Vagina (tissue), 2 donors: ENCODE results near the gene ANKRD53. TPM values are rescaled to one million over a fixed set of nuclear protein-coding genes. Genes with fewer than 3 reads are reported as not detected.
"Not testable (repeated sequence)": the region's sequence is repeated elsewhere in the genome, so short reads cannot be mapped to it uniquely, and the experiment has no call there.

Experiments used
- DNase-seq, 2 donors: peaks; one replicate each; pipeline ENCODE4 v3.0.0-alpha.2; 2017; ENCODE audit errors: extremely low spot score in 2 of 2
- H3K27ac ChIP-seq: fragments of 200-600 bp; sonication (generic); one replicate; pipeline ENCODE4 v1.5.1; 2019
- H3K27me3 ChIP-seq: fragments of 200-600 bp; sonication (generic); one replicate; pipeline ENCODE4 v1.5.1; 2019
- H3K36me3 ChIP-seq, 2 donors: fragments of 200-600 bp; sonication (generic); one replicate each; pipeline ENCODE4 v1.5.1; 2017 to 2019
- H3K4me1 ChIP-seq: fragments of 200-600 bp; sonication (generic); one replicate; pipeline ENCODE4 v1.5.1; 2019
- H3K4me3 ChIP-seq, 2 donors: fragments of 200-600 bp; sonication (generic); 1 replicate in 1 of 2; 2 replicates in 1 of 2; pipeline ENCODE4 v1.5.1; 2016 to 2019
- H3K9me3 ChIP-seq: fragments of 200-600 bp; sonication (generic); one replicate; pipeline ENCODE4 v1.5.1; 2019
- POLR2A ChIP-seq, 2 donors: fragments of 450-650 bp; IDR thresholded peaks; one replicate each; pipeline ENCODE4 v1.6.1; 2017; ENCODE audit warnings: antibody characterized with exemption in 2 of 2, mild to moderate bottlenecking in 2 of 2, moderate library complexity in 2 of 2
- POLR2AphosphoS5 ChIP-seq, 2 donors: sonication (generic); formaldehyde crosslinking; IDR thresholded peaks; one replicate each; pipeline ENCODE4 v1.9.0; 2017; ENCODE audit warnings: antibody characterized with exemption in 2 of 2, mild to moderate bottlenecking in 2 of 2, low read depth in 1 of 2; ENCODE audit not compliant: insufficient read depth in 1 of 2
- intact Hi-C: fragments of 100-400 bp; cut with DNase I; formaldehyde crosslinking; loops from one replicate; pipeline ENCODE4 v1.15.1; 2023
- total RNA-seq: library from RNA; depleted of rRNA; stranded (reverse); fragments of >200 nt; gene quantifications from one replicate; pipeline ENCODE4 v1.2.3, GENCODE V29; 2016
- TF ChIP-seq, protein P1 (sequence below), 3 experiments: fragments of 450-650 bp in 2 of 3; fragments of 200-600 bp in 1 of 3; sonication (generic) in 1 of 3; IDR thresholded peaks; one replicate each; pipeline ENCODE4 v1.5.1; 2017 to 2019; ENCODE audit warnings: antibody characterized with exemption in 3 of 3, mild to moderate bottlenecking in 2 of 3, moderate library complexity in 2 of 3

The ANKRD53 gene
- total RNA-seq, 1 donor from 2014 or later, result 4.9 TPM

DNA sequence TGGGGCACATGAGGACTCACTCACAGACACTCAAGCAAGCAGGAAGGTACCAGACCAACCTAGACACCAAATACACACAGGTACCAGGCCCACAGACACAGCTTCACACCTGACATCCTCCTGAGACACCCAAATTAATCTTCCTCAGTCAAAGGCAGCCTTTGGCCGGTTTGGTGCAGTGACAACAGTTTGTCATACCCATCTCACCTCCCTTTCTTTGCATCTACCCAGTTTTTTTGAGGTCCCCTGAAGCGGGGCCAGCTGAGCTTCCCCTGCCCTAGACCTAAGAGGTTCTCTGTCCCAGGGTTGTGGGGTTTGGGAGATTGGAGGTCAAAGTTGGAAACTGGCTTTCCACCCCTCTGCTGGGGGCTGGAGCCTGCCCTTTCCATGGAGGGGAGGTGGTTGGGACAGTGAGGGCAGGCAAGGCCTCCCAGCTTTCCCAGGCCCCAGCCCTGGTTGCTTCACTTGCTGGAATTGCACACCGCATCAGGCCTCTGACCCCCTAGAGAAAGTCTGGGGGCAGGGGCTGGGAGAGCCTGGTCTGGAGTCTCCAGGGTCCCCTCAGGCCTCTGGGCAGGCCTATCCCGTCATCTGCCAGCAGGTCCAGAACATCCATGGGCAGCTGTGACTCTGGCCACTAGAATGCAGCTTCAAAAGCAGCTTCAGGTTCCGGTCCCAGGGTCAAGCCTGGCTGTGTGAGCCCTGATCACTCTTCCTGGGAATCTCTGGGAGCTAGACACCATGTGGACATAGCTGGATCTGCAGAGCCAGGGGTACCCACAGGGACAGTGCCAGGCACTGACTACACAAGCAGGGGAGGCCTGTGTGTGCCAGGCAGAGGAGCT is 28.7 kb downstream of the ANKRD53 start:
- no peaks in the 10 kb centered on the region for H3K27me3 ChIP-seq
- no peak overlapping the region for H3K27ac ChIP-seq
- no peaks in the 10 kb centered on the region for H3K36me3 ChIP-seq
- no peak for DNase-seq
- no peak overlapping the region for H3K4me3 ChIP-seq
- intact Hi-C loops, result no loop called here
- no peaks in the 10 kb centered on the region for H3K9me3 ChIP-seq
- H3K4me1 ChIP-seq, result no peaks in the 10 kb centered on the region
- TF ChIP-seq POLR2A (IDR thresholded peaks at IDR 0.05) (no peak), POLR2AphosphoS5 (IDR thresholded peaks at IDR 0.05; ENCODE audit: insufficient read depth in 1 of 2, low read depth in 1 of 2) (no peak)
- TF ChIP-seq, protein P1, sequence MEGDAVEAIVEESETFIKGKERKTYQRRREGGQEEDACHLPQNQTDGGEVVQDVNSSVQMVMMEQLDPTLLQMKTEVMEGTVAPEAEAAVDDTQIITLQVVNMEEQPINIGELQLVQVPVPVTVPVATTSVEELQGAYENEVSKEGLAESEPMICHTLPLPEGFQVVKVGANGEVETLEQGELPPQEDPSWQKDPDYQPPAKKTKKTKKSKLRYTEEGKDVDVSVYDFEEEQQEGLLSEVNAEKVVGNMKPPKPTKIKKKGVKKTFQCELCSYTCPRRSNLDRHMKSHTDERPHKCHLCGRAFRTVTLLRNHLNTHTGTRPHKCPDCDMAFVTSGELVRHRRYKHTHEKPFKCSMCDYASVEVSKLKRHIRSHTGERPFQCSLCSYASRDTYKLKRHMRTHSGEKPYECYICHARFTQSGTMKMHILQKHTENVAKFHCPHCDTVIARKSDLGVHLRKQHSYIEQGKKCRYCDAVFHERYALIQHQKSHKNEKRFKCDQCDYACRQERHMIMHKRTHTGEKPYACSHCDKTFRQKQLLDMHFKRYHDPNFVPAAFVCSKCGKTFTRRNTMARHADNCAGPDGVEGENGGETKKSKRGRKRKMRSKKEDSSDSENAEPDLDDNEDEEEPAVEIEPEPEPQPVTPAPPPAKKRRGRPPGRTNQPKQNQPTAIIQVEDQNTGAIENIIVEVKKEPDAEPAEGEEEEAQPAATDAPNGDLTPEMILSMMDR (IDR thresholded peaks at IDR 0.05), result no peak

DNA sequence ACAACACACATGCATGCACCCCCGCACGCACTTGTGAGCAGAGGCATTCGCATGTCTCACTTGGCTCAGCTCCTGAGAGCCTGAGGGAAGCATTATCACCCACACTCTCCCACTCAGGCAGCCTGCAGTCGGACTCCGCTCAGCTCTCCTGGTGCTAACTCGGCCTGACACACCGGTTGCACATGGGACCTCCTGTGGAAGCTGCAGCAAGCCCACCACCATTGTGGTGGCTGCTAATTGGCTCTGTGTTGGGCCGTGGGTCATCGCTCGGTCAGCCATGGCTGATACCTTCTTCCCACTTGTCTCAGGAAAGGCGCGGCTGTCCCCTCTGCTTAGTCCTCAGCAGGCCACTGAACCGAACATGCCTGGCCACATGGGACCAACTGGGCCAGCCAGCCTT is 29.9 kb downstream of the ANKRD53 start:
- H3K27me3 ChIP-seq, result no peaks in the 10 kb centered on the region
- H3K27ac ChIP-seq, result no peak overlapping the region
- no peaks in the 10 kb centered on the region for H3K9me3 ChIP-seq
- no peaks in the 10 kb centered on the region for H3K36me3 ChIP-seq
- TF ChIP-seq POLR2A (IDR thresholded peaks at IDR 0.05) (no peak), POLR2AphosphoS5 (IDR thresholded peaks at IDR 0.05; ENCODE audit: insufficient read depth in 1 of 2, low read depth in 1 of 2) (no peak)
- TF ChIP-seq, protein P1 (IDR thresholded peaks at IDR 0.05), result no peak
- no peak overlapping the region for H3K4me3 ChIP-seq
- no peaks in the 10 kb centered on the region for H3K4me1 ChIP-seq
- intact Hi-C loops, result no loop called here
- DNase-seq, result no peak

DNA sequence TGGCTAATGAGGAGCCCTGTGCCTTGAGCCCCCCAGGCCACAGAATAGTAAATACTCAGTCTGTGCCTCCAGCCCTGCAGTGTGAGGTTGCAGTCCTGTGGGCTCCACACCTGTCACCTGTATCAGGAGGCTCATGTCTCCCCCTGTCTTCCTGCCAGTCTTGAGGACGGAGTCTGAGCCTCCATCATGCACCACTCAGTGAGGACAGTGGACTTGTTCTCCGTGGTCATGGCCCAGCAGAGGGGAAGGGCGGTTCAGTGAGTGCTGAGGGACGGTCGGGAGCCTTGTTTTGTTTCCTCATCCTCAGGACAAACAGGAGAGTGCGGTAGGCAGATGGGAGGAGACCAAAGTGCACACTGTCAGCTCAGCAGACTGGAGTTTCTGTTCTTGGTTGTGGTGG is 33.4 kb downstream of the ANKRD53 start:
- H3K9me3 ChIP-seq, H3K36me3 ChIP-seq, DNase-seq, H3K27me3 ChIP-seq, intact Hi-C loops, H3K27ac ChIP-seq, H3K4me1 ChIP-seq, H3K4me3 ChIP-seq: not testable (repeated sequence)

DNA sequence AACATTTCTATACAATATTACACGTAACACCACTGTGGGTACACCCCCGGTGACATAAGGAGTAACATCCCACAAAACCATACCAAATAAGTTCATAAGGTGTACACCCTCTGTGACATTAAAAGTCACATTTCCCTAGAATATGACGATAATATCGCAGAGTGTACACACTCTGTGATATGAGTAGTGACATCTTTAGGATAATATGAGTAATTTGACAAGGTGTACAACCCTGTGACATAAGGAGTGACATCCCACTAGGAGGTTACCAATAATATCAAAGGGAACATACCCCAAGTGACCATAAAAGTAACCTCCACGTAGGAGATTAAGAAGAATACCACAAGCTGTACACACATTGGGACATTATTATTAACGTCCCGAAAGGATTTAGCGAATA is 40.2 kb downstream of the ANKRD53 start:
- TF ChIP-seq POLR2A (IDR thresholded peaks at IDR 0.05) (no peak), POLR2AphosphoS5 (IDR thresholded peaks at IDR 0.05; ENCODE audit: insufficient read depth in 1 of 2, low read depth in 1 of 2) (no peak)
- TF ChIP-seq, protein P1 (IDR thresholded peaks at IDR 0.05), result no peak
- Histone ChIP-seq H3K4me1 (no peaks in the 10 kb centered on the region), H3K27ac (no peak overlapping the region), H3K4me3 (no peak overlapping the region), H3K9me3 (no peaks in the 10 kb centered on the region), H3K36me3 (no peaks in the 10 kb centered on the region), H3K27me3 (no peaks in the 10 kb centered on the region)
- intact Hi-C loops, result no loop called here
- no peak for DNase-seq

DNA sequence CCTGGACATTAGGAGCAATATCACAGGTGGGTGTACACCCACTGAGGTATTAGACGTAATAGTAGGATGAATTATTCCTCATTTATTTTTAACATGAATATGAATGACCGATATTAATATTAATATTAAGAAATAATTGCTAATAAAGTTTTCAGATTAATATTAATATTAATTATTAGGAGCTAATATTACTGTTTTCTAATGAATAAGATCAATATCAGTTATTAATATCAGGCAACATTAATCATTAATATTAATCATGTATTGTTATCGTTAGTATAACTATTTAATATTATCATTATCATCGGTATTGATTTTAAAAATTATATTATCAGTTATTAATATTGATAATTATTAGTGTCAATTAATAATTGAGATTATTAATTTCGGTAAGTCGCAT is 41.6 kb downstream of the ANKRD53 start:
- H3K4me1 ChIP-seq, H3K9me3 ChIP-seq, H3K4me3 ChIP-seq, H3K27me3 ChIP-seq, DNase-seq, H3K27ac ChIP-seq, H3K36me3 ChIP-seq, intact Hi-C loops: not testable (repeated sequence)

DNA sequence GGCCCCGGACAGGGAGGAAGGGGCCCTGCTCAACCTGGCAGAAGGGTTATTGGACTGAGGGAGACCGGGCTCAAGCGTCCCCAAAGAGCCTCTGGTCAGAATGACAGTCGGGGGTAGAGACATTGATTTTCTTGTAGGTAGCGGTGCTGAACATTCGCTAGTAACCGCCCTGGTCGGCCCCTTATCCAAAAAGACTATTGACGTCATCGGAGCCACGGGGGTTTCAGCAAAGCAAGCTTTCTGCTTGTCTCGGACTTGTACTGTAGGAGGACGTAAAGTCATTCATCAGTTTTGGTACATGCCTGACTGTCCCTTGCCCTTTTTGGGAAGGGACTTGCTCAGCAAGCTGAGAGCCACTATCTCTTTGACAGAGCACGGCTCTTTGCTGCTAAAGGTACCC is 43.0 kb downstream of the ANKRD53 start:
- H3K27ac ChIP-seq, H3K27me3 ChIP-seq, intact Hi-C loops, H3K9me3 ChIP-seq, H3K4me3 ChIP-seq, H3K36me3 ChIP-seq, DNase-seq, H3K4me1 ChIP-seq: not testable (repeated sequence)
